HepG2 (cell line): Measurements from ENCODE around the gene MAT2A. TPM values are rescaled to one million over a fixed set of nuclear protein-coding genes. Genes with fewer than 3 reads are reported as not detected.
A peak's percentile ranks its signal among the peaks of the same experiment; 100 is the strongest.

Experiments
- ELF4 ChIP-seq: sonication (generic); formaldehyde crosslinking; IDR thresholded peaks from 2 replicates; pipeline ENCODE4 v1.5.0; 2020; ENCODE audit warnings: missing genetic modification reagents, mild to moderate bottlenecking, moderate library complexity, borderline replicate concordance
- KMT2B ChIP-seq: IDR thresholded peaks from 2 replicates; pipeline ENCODE4 v1.6.1; 2016; ENCODE audit warnings: missing genetic modification reagents, missing compliant biosample characterization
- MLX ChIP-seq: IDR thresholded peaks from 2 replicates; pipeline ENCODE4 v1.6.1; 2016
- MYC ChIP-seq: sonication (generic); formaldehyde crosslinking; IDR thresholded peaks from 2 replicates; pipeline ENCODE4 v1.9.0; 2021; ENCODE audit warnings: missing genetic modification reagents, borderline replicate concordance
- NFE2 ChIP-seq: sonication (generic); formaldehyde crosslinking; IDR thresholded peaks from 2 replicates; pipeline ENCODE4 v1.4.0; 2020; ENCODE audit warnings: missing genetic modification reagents
- NR2F1 ChIP-seq, 2 experiments: fragments of 450-650 bp in 1 of 2; formaldehyde crosslinking in 1 of 2; IDR thresholded peaks; 2 replicates each; pipeline versions ENCODE4 v1.5.0 to v1.6.1; 2016 to 2020; ENCODE audit warnings: mild to moderate bottlenecking in 1 of 2, missing compliant biosample characterization in 1 of 2, missing genetic modification reagents in 1 of 2, moderate library complexity in 1 of 2
- PRDM10 ChIP-seq: sonication (generic); formaldehyde crosslinking; IDR thresholded peaks from 2 replicates; pipeline ENCODE4 v1.4.0; 2020; ENCODE audit warnings: low read depth, missing genetic modification reagents
- PRDM4 ChIP-seq: sonication (generic); formaldehyde crosslinking; IDR thresholded peaks from 2 replicates; pipeline ENCODE4 v1.9.0; 2021; ENCODE audit warnings: missing genetic modification reagents, borderline replicate concordance
- REL ChIP-seq: sonication (generic); formaldehyde crosslinking; conservative IDR thresholded peaks from 2 replicates; pipeline ENCODE4 v1.8.0; 2022; ENCODE audit warnings: mild to moderate bottlenecking, missing genetic modification reagents, moderate library complexity
- SRSF4 ChIP-seq: fragments of 200-400 bp; formaldehyde crosslinking; IDR thresholded peaks from one replicate; pipeline ENCODE4 v1.6.1; 2018; ENCODE audit warnings: mild to moderate bottlenecking, low read depth, low read length, moderate library complexity; ENCODE audit not compliant: poor library complexity, severe bottlenecking
- ZBTB20 ChIP-seq: sonication (generic); formaldehyde crosslinking; IDR thresholded peaks from 2 replicates; pipeline ENCODE4 v1.8.1; 2023; ENCODE audit warnings: missing genetic modification reagents, low read depth, mild to moderate bottlenecking, borderline replicate concordance
- ZBTB42 ChIP-seq: sonication (generic); formaldehyde crosslinking; IDR thresholded peaks from 2 replicates; pipeline ENCODE4 v1.5.0; 2020; ENCODE audit warnings: mild to moderate bottlenecking, missing genetic modification reagents
- ZNF282 ChIP-seq: fragments of 450-650 bp; IDR thresholded peaks from 2 replicates; pipeline ENCODE4 v1.6.1; 2018; ENCODE audit not compliant: partially characterized antibody
- ZNF562 ChIP-seq: sonication (generic); formaldehyde crosslinking; IDR thresholded peaks from 2 replicates; pipeline ENCODE4 v1.8.0; 2022; ENCODE audit warnings: missing genetic modification reagents, borderline replicate concordance
- polyA plus RNA-seq, 8 experiments: library from polyadenylated mRNA; depleted of rRNA in 3 of 8; stranded (reverse) in 7 of 8; unstranded in 1 of 8; fragments of >200 nt; fragmentation: Illumina TruSeq in 4 of 8; extraction: Trizol in 4 of 8; gene quantifications; 2 replicates each; pipeline versions ENCODE4 v1.2.1 to v1.2.3, GENCODE V29; 2011 to 2016; ENCODE audit warnings: low read depth in 4 of 8, missing spikeins in 1 of 8, mixed read lengths in 1 of 8; ENCODE audit not compliant: insufficient read depth in 1 of 8
- total RNA-seq, 5 experiments: library from RNA; depleted of rRNA; stranded (reverse); fragments of >200 nt; fragmentation: Illumina TruSeq; extraction: Trizol; gene quantifications; 2 replicates each; pipeline ENCODE4 v1.2.3, GENCODE V29; 2016; ENCODE audit warnings: low read depth in 1 of 5
- TF ChIP-seq, protein P1 (sequence below): sonication (generic); formaldehyde crosslinking; IDR thresholded peaks from 2 replicates; pipeline ENCODE4 v1.9.0; 2022; ENCODE audit warnings: low read depth, missing genetic modification reagents
- TF ChIP-seq, protein P2 (sequence below): sonication (generic); formaldehyde crosslinking; IDR thresholded peaks from 2 replicates; pipeline ENCODE4 v1.4.0; 2020; ENCODE audit warnings: mild to moderate bottlenecking, missing genetic modification reagents

Gene MAT2A
- total and polyA plus RNA-seq, 2 of the 13 experiments (the other 11 are each of a cell fraction or from before 2014, with no cell fraction given), result 155 to 331 TPM

DNA sequence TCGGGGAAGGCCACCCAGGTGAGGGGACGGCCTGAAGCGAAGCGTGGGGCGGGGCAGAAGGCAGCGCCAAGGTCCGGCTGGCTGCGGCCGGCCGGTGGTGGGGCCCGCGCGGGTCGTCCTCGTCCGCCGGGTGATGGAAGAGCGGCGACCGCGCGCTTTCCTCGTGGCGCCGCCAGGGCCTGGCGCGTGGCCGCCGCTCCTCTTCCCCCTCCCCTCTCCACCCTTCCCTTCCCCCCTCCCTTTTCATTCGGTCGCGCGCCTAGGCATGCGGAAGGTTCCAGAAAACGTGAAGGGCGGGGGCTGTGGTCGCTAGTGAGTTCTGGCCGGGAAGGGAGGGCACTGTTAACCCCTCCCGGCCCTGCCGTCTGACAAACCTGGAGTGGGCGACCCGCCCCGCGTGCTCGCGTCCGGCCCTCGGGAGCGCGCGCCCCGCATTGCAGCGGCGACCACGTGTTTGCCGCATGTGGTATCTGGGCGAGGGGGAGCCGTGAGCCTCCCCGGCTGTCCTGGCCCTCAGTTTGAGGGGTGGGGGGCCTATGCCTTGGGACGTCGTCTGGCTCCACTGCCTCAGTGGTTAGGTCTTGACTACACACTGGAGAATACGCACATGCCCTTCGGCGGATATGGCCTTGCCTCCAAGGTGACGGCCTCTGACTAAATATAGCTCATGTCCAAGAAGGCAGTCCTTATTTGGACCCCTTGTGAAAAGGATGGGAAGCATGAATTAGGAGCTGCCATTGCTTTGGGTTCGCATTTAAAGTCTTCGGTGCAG, 579 bp downstream of the MAT2A start (continued):
- TF ChIP-seq, protein P1, sequence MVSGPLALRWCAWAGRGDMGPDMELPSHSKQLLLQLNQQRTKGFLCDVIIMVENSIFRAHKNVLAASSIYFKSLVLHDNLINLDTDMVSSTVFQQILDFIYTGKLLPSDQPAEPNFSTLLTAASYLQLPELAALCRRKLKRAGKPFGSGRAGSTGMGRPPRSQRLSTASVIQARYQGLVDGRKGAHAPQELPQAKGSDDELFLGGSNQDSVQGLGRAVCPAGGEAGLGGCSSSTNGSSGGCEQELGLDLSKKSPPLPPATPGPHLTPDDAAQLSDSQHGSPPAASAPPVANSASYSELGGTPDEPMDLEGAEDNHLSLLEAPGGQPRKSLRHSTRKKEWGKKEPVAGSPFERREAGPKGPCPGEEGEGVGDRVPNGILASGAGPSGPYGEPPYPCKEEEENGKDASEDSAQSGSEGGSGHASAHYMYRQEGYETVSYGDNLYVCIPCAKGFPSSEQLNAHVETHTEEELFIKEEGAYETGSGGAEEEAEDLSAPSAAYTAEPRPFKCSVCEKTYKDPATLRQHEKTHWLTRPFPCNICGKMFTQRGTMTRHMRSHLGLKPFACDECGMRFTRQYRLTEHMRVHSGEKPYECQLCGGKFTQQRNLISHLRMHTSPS, result peak; percentile 64; the same call in 1 of the 2 replicates
- TF ChIP-seq REL (0 out of 2 replicates have a peak, but pooled peaks have one; percentile 68), MYC (CRISPR knock-in tag) (peak; percentile 99), ELF4 (CRISPR knock-in tag) (no peak), ZBTB42 (CRISPR knock-in tag) (peak; percentile 56; the same call in 1 of the 2 replicates), ZNF282 (no peak), PRDM10 (CRISPR knock-in tag) (peak; percentile 67), KMT2B (CRISPR knock-in tag) (no peak; the same call in 1 of the 2 replicates), NFE2 (no peak), MLX (CRISPR knock-in tag) (peak; percentile 87), SRSF4 (no peak), PRDM4 (no peak), ZNF562 (peak; percentile 52; the same call in 1 of the 2 replicates), NR2F1 (CRISPR knock-in tag; IDR thresholded peaks at IDR 0.05) (no peak; a peak in 1 of 4 replicates), ZBTB20 (CRISPR knock-in tag) (no peak; the same call in 1 of the 2 replicates)
- TF ChIP-seq, protein P2, sequence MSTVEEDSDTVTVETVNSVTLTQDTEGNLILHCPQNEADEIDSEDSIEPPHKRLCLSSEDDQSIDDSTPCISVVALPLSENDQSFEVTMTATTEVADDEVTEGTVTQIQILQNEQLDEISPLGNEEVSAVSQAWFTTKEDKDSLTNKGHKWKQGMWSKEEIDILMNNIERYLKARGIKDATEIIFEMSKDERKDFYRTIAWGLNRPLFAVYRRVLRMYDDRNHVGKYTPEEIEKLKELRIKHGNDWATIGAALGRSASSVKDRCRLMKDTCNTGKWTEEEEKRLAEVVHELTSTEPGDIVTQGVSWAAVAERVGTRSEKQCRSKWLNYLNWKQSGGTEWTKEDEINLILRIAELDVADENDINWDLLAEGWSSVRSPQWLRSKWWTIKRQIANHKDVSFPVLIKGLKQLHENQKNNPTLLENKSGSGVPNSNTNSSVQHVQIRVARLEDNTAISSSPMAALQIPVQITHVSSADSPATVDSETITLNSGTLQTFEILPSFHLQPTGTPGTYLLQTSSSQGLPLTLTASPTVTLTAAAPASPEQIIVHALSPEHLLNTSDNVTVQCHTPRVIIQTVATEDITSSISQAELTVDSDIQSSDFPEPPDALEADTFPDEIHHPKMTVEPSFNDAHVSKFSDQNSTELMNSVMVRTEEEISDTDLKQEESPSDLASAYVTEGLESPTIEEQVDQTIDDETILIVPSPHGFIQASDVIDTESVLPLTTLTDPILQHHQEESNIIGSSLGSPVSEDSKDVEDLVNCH (CRISPR knock-in tag), result peak; percentile 86; the same call in 1 of the 2 replicates
